ENCODE measurements around the gene FZD4.
"Not testable (repeated sequence)": the region's sequence is repeated elsewhere in the genome, so short reads cannot be mapped to it uniquely, and the experiment has no call there.

FZD4 gene

DNA sequence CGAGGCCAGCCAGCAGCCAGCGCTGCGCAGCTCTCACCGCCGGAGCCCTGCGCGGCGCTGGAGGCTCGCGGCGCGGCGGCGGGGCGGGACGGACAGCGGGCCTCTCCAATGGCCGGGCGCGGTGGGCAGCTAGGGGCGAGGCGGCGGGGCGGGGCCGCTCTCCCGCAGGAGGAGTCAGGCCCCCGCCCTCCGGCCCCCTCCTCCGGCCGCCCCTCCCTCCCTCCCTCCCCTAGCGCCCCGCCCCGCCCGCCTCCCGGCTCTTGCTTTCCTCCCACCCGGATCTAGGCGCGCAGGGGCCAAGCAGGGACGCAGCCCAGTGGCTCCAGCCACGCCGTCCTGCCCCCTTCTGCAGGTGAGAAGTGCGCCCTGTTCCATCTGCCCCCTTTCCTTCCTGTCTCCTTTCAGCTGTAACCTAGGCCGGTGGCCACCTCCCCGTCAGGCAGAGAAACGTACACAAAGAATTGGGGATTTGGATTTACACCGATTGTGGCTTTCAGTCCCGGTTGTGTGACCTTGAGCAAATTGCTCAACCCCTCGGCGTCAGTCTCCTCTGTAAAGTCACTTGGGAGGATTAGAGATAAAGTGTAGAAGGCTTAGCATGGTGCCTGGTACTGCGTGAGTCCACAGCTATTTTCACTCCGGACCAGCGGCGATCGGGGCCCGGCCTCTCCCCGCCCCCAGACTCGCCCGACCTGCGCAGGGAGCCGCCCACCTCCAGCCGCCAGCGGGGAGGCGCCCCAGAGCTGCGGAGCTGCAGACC is at the start of gene FZD4:
TSS of gene FZD4 (minus strand) at position 35 of the 760 bp plus-strand sequence. CDS start 310 bp downstream, outside the sequence.
- peak; percentile 94 for DNase-seq (ENCODE audit: low spot score)

DNA sequence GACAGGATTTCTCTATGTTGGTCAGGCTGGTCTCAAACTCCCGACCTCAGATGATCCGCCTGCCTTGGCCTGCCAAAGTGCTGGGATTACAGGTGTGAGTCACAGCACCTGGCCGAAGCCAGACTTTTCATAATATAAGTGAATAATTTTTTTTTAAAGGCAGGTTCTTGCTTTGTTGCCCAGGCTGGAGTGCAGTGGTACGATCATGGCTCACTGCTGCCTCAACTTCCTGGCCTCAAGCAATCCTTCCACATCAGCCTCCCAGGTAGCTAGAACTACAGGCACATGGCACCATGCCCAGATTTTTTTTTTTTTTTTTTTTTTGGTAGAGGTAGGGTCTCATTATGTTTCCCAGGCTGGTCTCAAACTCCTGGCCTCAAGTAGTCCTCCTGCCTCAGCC is 49.1 kb upstream of the FZD4 start:
- not testable (repeated sequence) for DNase-seq (ENCODE audit: low spot score)

DNA sequence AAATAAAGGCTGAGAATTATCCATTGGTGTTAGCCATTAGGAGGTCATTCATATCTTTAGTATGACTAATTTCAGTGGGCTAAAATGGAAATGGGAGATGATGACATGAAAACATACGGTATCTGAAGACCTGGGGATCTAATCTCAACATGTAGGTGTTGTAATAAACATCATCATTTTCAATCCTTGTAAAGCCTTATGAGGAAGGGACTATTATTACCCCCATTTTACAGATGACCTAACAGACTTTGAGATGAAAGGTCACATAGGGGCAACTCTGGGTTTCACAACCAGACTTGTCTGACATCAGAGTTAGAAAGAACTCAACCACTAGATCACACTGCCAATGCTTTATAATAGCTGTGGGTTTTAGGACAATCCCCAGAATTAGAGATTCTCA is 47.7 kb upstream of the FZD4 start:
- DNase-seq (ENCODE audit: low spot score): no peak

DNA sequence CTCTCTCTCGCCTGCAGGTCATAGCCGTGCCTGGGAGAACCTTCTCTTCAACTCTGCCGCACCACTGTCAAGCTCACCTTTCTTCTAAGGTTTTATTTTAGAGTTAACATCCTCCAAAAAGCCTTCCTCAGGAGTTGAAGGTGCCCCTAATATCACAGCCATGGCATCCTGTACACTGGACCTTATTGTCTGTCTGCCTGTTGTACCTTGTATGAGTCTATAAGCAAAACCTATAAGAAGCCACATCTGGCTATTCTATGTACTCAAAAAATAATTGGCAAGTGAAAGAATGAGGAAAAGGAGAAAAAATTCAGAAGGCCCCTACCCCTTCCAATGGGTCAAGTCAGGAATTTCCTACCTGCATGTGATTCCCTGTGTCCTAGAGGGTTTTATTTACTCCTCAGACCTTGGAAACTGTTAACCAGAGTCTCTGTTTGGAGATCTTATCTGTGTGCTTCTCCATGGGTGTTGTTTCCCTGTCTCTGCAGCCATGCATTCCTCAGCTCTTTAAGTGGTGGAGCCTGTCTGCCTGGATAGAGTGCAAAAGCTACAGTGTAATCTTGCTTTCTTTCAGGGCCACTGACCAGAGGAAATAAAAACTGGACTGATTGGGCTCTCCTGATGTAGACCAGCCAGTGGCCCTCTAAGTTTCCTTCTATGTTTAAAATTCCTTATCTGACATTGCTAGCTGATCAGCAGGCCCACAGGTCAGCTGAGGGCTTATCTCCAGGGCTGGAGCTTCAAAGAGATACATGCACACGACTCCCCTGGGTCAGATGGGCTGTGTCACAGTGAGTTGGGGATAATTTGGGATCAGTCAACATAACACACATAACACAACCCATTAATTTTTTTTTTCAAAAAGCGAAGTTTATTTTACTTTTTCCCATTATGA is 44.9 kb upstream of the FZD4 start:
- DNase-seq (ENCODE audit: low spot score): no peak

DNA sequence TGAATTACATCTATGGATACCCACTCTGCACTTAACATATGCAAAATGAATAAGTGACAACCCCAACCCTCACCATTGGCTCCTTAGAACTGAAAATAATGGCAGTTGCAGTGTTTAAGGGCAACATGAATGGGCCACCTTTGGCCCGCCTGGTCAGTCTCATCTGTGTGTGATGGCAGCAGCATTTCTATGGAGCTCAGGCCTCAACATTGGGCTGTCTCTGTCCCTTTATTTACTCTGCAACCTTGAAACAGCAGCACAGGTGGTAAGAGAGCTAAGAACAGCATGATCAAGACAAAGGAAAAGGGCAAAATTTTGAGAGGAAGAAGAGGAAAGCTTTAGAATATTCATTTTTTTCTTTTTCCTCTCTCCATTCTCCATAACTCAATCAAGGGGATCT is 44.2 kb upstream of the FZD4 start:
- DNase-seq (ENCODE audit: low spot score): no peak

DNA sequence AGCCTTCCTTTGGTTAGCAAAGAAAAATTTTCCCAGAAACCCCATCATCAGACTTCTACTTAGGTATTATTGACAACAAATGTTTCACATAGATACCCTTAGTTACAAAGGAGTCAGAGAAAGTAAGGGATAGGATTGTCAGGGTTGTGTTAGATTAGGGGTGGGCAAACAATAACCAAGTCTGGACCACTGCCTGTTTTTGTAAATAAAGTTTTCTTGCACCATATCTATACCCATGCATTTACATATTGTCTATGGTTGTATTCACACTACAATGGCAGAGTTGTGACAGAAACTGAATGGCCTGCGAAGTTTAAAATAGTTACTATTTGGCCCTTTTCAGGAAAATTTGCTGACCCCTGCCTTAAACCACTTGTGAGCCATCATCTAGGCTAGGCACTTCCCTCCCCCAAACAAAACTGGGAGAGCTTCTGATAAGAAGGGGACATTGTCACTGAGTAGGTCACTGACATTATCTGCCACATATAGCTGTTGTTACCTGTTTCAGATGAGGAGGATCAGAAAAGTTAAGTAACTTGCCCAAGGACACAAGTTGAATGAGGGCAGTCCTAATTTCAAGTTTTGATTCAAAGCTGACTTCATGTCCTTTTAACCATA is 41.9 kb upstream of the FZD4 start:
- no peak for DNase-seq (ENCODE audit: low spot score)

DNA sequence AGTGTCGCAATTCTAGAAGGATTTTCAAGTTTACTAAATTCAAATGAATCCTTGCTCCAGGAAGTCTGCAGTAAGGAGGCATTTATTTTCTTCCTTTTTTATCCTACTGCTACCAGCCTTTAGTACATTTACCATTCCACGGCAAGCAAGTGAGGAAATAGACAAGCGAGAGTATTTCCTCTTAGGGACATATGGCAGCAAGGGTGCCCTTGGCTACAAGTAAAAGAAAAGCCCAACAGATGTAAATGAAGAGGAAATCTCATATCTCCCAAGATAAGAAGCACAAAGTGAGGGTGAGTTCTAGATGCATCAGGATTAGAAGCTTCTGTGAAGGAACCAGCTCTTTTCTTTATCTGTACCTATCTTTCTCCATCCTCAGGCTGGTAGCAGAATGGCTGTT is 37.8 kb upstream of the FZD4 start:
- no peak for DNase-seq (ENCODE audit: low spot score)

DNA sequence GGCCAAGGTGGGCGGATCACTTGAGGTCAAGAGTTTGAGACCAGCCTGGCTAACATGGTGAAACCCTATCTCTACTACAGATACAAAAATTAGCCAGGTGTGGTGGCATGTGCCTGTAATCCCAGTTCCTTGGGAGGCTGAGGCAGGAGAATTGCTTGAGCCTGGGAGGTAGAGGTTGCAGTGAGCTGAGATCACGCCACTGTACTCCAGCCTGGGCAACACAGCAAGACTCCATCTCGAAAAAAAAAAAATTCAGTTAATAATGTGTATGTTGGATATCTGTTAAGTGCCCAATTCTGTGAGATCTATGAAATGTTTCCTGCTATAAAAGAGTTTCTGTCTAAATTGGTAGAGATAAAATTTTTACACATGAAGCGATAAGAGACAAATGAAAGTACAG is 37.1 kb upstream of the FZD4 start:
- DNase-seq (ENCODE audit: low spot score): not testable (repeated sequence)

DNA sequence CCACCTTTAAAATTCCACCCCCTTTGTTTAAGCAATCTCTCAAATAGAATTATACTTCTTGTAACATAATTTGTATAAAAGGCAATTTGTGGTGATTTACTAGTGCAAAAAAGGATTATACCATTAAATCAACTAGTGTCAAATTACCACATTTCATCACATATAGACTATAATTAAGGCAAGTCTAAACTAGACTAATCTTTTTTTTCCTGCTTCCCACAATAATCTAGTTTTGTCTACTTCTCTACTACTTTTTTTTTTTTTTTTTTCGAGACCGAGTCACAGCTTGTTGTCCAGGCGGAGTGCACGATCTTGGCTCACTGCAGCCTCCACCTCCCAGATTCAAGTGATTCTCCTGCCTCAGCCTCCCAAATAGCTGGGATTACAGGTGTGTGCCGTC is 36.1 kb upstream of the FZD4 start:
- no peak for DNase-seq (ENCODE audit: low spot score)

DNA sequence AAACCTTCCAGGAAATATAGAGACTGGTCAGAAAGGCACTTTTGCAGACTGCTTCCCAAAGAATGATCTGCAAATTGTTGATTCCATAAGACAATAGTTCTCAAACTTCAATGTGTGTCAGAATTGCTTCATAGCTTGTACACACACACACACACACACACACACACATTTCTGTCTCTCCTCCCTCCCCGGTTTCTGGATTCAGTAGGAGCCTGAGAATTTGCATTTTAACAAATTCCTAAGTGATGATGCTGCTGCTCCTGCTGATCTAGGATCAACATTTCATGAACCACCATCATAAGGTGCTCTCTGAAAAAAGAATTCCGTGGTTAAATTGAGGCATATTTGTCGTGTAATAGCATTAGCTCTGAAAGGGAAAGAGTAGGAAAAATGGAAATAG is 35.3 kb upstream of the FZD4 start:
- DNase-seq (ENCODE audit: low spot score): no peak

DNA sequence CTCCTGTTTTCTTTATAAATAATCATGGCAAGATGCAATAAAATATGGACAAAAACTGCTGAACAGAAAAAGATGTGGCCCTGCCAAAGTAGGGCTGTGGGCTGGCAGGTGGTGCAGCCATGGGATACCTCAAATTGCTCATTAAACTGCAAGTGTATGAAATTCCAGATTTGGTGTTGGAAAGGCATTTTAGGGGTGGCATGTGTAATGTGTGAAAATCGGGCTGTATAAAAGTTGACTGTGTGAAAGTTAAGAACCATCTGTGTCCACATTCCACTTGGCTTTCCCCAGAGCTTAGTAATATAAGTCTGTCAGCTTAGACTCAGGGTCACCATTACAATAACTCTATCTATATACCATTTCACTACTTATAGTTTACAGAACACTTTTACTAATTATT is 34.8 kb upstream of the FZD4 start:
- no peak for DNase-seq (ENCODE audit: low spot score)

DNA sequence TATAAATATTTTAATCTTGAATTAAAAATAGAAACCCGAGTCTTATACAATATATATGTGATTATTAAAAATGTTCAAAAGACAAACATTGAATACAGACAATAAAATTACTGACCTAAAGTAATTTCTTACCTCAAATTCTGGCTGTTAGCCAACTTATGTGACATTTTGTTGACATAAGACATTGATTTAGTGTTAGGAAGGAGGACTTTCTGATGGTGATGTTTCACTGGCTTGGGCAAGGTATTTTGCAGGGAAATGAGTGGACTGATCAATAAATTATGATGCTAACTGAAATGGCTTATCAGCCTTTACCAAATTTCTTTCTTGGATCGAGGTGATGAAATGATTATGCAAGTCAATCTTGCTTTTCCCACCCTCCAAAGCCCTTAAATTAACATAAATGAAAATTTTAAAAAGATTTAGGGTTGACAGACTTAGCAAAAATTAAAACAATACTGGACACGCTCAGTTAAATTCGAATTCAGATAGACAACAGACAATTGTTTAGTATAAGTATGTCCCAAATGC is 33.2 kb upstream of the FZD4 start:
- DNase-seq (ENCODE audit: low spot score): no peak

DNA sequence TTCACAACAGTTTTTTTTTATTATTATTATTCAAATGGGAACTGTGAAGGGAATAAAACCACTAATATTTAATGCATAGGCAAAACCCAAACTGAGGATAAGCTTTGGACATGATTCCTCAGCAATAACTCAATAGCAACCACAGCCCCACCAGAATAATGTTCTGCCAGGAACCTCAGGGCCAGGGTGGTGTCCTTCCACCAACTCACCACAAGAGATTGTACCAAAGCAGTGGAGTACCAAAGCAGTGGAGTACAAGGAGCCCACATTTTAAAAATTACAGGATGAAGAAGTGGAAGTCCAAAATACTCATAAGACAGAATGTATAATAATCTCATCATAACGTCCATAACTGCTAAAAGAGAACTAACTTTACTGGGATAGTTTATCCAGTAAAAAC is 32.5 kb upstream of the FZD4 start:
- DNase-seq (ENCODE audit: low spot score): no peak

DNA sequence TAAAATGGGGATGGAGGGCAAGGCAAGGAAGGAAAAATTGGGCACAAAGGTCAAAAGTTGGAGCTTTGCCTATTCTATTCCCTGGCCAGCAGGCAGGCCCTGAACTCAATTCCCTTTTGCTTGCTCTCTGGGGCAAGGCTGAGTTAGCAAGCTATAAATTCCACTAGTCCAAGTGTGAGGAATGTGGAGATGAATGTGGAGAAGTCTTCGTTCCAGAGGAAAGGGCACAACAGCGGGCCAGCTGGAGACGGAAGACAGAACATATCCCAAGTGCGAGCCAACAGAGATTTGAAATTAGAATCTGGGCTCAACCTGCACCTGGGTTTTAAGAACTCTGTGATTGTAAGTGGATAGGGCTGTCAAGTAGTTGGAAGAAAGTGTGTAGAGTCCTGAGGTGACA is 29.5 kb upstream of the FZD4 start:
- DNase-seq (ENCODE audit: low spot score): no peak

DNA sequence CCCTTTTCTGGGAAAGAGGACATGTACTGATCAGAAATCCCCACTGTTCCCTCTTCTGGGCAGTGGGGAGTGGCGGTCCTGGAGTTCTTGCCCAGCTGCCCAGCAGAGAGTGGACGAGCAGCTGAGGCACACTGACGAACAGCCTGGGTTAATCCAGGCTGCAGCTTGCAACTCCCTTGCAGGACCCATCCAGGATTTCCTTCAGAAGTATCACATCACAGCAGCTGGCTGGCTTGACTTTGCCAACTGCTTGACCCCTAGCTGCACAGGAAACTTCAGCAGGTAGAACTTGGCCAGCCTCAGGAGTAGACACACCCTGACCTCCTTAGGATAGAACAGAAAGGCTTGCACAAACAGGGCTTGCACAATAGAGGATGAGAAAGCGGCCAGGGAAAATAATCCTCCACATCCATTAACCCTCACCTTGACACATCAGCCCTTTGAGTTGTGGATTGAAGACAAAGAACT is 27.9 kb upstream of the FZD4 start:
- DNase-seq (ENCODE audit: low spot score): no peak

DNA sequence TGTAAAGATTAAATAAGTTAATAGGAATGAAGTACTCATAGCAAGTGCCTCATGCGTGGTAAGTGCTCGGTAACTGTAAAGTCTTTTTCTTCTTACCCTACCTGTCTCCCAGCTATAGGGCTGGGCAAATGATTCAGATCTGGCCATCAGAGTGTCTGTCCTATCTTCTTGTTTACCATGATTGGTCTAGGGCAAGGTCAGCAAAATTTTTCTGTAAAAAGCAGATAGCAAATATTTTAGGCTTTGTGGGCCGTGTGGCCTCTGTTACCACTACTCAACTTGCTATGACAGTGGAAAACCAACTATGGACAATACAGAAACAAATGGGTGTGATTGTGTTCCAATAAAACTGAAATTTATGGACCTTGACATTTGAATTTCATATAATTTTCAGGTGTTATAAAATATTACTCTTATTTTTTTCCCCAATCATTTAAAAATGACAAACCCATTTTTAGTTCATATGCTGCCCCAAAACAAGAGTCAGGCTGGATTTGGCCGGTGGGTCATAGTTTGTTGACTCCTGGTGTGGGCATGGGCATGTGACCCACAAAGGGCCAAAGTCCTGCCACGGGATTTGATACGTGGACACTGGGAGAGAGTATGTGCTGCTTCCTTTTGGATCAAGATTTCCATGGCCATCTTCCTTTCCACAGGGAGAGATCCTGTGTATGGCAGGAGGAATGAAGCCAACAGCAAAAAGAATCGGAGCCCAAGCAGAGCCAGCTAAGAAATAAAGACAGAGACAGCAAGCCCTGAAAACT is 26.8 kb upstream of the FZD4 start:
- DNase-seq (ENCODE audit: low spot score): no peak

DNA sequence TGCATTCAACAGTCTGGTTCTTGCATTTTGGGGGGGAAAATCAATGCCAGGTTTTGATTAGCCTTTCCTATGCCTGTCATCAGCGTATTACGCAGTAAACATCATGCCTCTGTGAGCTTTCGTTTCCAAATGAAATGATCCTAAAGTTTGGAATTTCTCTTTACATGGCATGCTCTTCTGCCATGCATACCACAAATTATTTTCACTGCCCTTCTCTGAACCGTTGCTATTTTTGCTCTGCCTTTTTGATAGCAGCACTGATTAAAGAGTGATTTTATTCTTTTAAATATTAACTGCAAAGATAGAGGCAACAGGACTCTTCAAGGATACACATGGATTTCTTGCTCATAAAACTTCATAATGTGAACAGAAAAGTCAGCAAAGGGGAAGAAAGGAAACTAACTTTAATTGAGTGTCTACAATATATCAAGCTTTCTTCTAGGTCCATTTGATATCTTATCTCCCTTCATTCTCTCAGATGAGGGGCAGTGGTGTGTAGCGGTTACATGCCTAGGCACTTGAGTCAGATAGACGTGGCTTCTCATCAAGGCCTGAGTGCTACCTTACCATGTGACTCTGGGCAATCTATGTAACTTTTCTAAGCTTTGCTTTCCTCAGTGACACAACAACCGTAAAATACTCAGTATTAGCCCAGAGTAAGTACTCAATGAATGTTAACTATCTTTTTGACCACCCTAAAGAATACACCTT is 25.0 kb upstream of the FZD4 start:
- no peak for DNase-seq (ENCODE audit: low spot score)

DNA sequence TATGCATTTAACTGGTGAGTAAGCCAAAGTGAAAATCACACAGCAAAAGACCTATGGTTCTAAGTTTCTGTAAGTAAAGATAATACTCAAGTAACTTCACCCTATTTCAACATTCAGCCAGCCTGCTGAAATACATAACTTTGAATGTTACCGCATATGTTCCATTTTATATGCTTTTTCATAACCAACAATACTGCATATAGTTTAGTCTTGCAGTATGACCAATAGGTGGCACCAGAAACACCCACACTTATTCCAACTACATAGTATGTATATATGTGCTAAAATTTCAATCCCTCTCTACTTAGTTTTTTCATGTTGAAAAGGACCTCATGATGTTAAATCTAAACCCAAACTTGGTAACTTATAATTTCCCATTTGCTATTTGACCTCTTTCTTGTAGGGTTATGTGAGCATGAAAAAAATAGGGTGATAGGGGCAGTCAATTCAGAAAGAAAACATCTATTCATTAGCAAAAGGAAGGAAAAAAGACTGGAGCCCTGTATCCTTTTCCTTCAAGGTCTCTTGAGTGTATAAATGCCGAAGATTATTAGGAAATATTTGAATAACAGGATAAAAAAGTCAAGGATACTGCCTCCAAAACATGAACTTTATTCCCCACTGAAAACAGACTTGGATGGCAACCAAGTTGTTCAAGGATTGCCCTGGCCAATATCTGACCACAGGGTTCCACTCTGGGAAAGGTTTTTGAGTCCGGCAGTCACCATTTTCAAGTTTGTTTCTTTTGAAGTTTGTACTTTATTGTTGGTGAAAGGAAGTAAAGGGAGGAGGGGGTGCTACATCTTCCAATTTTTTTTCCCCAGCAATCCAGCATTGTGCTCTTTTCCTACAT is 23.8 kb upstream of the FZD4 start:
- no peak for DNase-seq (ENCODE audit: low spot score)

DNA sequence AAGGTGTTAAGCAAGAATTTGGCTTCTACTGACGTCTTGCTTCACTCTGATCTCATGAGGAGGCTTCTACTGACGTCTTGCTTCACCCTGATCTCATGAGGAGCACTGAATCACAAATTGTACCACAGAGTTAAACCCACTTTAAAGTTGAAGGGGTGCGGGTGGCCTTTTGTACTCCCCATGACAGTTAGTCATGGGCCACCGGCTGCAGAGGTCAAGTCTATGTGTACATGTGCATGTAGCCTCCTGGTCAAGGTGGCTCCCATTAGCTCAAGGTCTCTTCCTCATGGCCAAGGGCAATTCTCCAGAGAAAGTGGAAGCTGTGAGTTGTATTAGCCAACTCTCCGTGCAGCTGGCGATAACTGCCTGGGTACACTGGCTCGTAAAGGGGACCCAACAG is 23.1 kb upstream of the FZD4 start:
- DNase-seq (ENCODE audit: low spot score): no peak

DNA sequence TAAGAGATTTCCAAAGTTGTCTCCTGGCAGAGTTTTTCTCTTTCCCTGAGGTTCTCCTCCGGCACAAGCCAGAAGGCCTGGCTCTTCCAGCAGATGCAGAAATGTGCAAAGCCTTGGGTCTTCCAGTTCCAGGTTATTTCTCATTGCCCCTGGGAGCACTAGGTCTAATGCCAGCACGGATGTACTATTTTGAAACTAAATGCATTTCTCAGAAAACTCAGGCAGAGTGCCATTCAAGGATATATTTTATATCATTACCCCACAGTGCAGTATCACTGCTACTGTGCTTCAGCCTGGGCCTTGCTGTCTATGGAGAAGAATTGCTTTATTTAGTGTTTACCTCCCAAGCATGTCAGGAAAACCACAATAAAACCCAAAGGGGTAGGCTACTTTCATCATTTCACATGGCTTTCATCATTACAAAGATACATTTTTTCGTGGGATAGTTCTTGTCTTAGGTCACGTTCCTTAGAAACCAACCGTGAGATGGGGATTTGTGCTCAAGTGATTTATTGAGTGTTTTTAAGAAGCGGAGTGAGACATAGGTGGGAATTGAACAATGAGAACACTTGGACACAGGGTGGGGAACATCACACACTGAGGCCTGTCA is 22.4 kb upstream of the FZD4 start:
- no peak for DNase-seq (ENCODE audit: low spot score)
